SK-N-DZ (cell line): ENCODE results near the gene TMPRSS4. TPM values are rescaled to one million over a fixed set of nuclear protein-coding genes. Genes with fewer than 3 reads are reported as not detected.

Source experiments
- DNase-seq: peaks from one replicate; pipeline ENCODE4 v3.0.0-alpha.2; 2015; ENCODE audit warnings: low spot score
- polyA plus RNA-seq, 2 experiments: library from polyadenylated mRNA; depleted of rRNA; stranded (reverse); fragments of >200 nt; gene quantifications; 2 replicates each; pipeline ENCODE4 v1.2.3, GENCODE V29; 2014

The TMPRSS4 gene, protein sequence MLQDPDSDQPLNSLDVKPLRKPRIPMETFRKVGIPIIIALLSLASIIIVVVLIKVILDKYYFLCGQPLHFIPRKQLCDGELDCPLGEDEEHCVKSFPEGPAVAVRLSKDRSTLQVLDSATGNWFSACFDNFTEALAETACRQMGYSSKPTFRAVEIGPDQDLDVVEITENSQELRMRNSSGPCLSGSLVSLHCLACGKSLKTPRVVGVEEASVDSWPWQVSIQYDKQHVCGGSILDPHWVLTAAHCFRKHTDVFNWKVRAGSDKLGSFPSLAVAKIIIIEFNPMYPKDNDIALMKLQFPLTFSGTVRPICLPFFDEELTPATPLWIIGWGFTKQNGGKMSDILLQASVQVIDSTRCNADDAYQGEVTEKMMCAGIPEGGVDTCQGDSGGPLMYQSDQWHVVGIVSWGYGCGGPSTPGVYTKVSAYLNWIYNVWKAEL
- polyA plus RNA-seq (2014; cell fraction: cytosol; rRNA removed) = not detected in 2 replicates
- not detected in 2 replicates for polyA plus RNA-seq (2014; cell fraction: nucleus; rRNA removed)

DNA sequence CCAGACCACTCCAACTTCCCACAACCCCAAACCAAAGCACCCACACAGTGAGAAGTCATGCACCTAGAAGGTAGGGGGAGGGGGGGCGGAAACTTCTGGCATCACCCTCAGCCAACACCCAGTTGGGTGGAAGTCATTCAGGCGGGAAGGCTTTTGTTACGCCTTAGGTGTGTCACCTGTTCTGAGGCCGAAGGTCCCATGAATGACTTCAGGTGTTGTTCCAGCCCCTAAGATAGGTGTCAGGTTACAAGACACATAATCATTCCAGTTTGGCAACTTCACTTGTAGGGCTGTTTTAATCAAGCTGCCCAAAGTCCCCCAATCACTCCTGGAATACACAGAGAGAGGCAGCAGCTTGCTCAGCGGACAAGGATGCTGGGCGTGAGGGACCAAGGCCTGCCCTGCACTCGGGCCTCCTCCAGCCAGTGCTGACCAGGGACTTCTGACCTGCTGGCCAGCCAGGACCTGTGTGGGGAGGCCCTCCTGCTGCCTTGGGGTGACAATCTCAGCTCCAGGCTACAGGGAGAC lies at the start of gene TMPRSS4:
Gene TMPRSS4, plus strand, starts transcription at position 325 of the 528 bp plus-strand sequence. CDS start 225 bp downstream, outside the sequence.
- no peak for DNase-seq

DNA sequence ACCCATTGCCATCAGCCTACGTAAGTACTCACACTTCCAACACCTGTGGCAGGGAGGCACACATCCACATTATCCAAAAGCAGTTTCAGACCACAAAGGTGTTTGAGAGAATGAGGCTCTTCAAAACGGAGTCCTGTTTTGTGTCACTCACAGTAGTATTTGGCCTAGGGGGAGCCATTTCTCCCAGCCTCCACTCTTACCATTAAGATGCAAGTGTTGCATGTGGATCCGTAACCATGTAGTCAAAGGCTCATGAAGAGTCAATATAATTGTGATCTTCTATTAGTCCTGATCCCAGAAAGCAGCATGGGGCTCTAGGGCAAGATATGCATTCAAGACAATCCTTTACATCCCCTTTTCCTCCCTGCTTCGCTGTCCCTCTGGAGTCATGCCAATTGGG lies 49.2 kb upstream of the TMPRSS4 start:
- no peak for DNase-seq

DNA sequence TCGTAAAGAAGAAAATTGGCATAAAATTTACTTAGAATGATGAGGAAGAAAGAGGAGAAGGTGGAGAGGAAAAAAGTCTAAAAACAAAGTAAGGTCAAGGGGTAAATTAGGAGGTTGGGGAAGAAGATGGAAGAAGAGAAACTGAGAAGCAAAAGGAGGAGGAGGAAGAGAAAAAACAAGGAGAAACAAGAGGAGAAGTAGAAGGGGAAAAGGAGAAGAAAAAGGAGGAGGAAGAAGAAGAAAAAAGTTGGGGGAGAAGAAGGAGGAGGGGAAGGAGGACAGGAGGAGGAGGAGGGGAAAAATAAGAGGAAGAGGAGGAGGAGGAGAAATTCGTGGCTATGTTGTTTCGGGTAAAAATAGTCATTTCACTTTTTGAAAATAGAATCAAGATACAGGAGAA lies 48.3 kb upstream of the TMPRSS4 start:
- no peak for DNase-seq

DNA sequence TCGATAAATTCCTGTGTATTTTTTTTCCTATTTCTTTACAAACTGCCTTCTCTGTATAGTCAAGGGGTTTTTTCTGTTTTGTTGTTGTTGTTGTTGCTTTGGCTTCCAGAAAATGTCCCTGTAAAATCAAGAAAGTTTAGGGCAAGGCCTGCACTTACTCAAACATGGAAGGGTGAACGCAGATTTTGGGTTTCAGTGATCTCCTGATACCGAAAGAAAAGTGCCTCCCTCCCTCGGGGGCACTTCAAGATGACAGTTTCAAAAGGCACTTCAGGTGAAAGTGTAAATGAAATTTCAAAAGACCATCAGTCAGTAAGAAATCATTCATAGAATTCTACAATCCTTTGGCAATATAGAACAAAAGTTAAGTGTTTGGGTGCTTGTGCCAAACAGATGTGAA lies 43.4 kb upstream of the TMPRSS4 start:
- no peak for DNase-seq

DNA sequence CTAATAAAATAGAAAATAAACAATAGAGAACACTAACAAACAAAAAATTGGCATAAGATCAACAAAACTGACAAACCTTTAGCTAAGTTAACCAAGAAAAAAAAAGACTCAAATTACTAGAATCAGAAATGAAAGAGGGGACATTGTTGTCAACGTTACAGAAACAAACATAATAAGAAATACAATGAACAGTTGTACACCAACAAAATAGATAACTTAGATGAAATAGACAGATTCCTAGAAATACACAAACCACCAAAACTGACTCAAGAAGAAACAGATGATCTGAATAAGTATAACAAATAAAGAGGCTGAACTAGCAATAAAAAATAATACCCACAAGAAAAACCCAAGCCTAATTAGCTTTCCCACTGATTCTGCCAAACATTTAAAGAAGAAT lies 34.7 kb upstream of the TMPRSS4 start:
- no peak for DNase-seq

DNA sequence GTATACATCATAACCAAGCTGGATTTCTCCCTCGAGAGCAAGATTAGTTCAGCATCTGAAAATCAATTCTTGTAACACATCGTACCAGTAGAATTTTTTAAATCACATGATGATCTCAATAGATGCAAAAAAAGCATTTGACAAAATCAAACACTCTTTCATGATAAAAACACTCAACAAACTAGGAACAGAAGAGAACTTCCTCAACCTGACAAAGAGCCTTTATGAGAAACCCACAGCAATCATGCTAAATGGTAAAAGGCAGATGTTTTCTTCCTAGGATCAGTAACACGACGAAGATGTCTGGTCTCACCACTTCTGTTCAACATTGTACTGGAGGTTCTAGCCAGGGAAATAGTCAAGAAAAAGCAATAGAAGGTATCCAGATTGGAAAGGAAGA lies 34.1 kb upstream of the TMPRSS4 start:
- no peak for DNase-seq

DNA sequence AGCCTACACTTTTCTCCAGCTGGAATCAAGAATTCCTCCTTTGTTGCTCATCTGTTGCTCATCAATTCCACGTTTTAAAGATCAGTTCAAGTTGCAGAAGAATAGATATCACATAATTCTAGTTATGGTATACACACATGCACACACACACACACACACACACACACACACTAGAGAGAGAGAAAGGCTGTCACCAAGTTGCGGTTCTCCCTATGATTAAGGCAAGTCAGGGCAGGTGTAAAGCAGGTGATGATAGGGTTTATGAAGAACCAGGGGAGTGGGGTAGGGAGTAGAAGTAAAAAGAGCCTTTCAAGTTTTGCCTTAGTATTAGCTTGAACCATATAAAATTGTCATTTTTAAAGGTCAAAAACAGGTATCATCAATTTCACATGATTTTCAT lies 31.7 kb upstream of the TMPRSS4 start:
- DNase-seq = no peak

DNA sequence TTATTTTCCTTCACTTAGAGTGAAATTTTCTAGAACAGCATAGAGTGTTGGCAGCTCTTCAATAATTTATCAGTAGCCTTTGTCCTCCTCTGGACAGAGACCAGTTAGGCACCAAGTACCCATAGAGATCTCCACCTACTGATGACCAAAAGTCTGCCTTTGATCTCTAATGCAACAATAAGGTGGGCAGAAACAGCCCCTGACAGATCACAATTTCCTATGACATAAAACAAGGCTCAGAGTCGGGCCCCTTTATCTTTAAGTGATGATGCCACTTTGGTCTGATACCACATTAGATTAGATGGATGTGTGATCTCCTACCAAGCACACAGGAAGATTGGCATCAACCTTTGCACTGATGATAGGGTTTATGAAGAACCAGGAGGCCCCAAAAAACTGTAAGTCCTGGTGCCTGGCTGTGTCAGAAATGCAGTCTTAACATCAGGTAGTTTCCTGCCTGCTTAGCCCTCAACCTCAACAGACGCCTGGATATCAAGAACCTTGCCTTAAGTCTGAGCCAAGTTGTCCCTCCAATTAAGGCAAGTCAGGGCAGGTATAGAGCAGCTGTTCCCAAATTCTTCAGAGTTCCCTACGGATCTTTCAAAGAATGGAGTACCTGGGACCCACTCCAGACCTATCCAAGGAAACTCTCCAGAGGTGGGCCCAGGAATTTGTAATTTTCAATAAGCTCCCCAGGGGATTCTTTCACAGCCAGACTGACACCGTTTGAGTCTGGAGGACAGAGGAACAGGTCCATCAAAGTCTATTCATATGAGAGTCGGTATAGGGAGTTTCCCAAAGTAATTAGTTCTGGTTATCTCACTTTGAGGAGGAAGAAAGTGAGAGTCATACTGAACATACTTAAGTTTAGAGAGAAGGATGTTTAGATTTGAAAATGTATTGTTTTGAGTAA lies 30.6 kb upstream of the TMPRSS4 start:
- no peak for DNase-seq

DNA sequence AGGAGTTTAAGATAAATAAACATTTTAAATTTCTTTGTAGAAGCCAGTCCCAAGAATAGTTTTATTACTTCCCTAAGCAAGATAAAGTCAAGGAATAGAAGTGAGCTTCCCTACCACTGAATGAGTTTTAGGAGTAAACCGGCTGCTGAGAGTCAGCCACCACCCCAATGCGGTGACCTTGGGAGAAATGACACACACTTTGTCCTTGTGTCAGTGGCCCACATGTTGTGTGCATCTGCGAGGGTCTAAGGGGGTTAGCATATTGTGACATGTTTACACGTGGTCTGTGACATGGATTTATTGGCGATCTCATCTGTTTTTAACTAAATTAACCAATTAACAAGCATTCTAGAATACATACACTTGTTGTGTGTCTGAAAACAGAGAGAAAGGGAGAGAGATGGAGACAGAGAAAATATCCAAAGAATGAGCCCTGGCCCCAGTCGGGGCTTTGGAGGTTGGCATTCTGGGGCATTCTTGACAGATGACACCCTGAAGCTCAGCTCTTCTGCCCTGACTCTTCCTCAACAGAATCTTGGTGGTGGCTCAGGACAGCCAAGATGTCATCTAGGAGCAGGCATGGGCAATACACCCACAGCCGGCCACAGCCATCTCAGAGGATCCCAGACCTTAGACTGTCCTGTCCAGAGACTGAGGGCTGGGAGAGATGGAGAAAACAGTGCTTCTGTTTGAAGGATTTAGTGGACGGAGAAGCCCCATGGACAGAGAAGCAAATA lies 29.7 kb upstream of the TMPRSS4 start:
- DNase-seq = no peak

DNA sequence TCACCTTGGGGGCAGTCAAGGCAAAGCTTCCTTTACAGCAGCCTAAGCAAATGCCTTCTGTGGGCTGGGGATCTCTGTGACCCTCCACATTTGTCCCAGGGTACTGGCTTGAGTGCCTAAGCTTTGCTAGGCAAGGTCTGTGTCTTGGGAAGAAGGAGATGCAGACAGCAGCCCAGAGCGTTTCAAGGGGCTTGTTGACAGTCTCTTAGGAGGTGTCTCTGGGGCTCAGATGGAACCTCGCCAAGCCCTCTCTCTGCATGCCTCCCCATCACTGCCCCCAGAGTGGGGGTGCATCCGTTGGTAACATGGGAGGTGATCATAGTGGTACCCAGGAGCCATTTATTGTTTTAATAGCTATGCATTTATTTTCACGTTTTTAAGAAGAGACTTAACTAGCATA lies 29.1 kb upstream of the TMPRSS4 start:
- no peak for DNase-seq

DNA sequence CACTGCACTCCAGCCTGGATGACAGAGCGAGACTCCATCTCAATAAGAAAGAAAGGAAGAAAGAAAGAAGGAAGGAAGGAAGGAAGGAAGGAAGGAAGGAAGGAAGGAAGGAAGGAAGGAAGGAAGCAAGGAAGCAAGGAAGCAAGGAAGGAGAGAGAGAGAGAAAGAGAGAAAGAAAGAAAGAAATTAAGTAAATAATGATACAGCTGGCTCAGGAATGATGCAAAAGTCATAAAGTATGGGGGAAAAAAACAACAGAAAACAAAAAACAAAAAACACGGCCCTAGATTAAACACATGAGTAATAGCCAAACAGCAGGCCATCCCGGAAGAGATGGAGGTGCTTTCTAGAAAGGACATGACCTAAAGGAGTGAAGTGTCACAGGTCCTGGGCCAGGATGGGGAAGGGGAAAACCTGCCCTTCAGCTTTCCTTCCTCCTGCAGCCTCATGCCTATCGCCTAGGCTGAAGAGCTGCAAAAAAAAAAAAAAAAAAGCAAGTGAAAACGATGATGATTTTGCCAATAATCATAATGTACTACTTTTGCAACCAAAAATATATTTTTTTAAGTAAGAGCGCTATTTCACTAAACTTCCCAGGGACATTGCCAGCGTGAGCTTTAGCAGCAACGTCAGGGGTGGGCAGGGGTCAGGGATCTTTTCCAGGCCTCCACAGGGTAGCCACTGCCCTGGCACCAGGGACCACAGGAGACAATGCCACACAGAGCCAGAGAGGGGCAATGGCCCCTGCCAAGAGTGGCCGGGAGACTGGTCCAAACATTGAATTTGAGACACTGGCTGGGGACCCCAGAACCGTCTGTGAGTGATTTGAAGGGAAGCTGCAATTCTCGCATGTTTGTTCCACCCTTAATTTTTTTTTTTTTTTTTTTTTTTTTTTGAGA lies 28.2 kb upstream of the TMPRSS4 start:
- DNase-seq = no peak

DNA sequence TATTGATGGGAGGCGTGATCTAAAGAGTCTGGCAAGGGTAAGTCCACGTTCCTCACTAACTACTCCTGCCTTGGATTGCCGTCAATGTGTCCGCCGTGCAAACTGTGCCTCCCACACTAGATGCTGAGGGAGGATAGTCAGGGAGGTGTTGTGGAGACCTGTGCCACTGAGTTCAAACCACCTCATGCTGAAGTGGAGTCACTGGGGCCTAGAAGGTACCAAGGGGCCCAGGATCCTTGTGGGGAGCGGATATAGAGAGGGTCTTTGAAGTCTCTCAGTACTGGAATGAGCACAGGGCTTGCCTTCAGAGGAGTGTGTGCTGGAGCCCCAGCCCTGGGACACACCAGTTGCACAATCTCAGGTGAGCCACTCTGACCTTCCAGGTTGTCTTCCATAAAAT lies 27.1 kb upstream of the TMPRSS4 start:
- DNase-seq = no peak

DNA sequence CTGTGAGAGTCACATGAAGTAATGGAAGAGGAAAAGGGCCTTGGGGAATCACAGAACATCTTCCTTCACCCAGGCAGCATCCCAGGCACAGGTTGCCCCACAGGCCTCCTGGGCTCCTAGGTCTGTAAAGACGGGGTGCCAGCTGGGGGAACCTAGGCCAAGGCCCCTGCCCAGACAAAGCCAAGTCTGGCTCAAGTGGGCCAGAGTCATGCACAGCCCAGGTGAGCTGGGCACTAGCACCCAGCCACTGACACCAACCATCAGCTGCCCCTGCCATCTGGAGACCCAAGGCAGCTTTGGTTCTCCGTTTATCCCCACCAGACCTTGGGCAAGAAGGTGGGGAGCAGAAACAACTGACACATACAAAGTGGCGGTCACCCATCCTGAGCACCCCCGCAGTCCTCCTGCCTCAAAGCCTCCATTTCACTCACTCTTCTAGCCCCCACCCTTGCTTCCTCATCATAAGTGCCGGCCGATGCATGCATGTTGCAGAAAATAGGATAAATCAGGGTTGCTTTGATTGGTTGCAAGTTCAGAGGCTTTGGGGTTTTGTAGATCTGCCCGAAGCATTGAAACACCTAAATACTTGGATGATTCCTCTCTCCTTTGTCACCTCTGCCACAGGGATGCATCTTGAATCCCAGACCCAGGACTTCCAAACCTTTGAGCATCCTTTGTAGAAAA lies 26.5 kb upstream of the TMPRSS4 start:
- DNase-seq = no peak

DNA sequence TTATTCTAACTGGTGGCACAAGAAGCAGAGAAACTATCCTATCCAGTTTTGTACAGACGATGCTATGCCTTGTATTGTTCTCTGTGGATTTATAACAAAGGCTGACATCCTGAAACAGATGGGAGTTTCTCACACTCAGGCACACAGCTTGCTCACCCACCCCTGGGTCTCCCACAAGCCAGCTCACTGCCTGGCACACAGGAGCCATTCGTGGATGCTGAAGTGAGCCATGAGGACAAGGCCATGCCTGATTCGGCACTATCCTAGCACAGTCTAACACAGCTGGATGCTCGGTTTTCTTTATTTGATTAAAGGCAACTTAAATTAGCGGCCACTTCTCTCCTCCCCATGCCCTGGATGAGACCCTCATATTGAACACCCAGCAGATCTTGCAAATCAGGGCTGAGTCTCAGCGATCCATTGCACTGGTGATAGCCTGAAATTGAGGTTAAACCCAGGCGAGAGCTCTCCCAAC lies 25.7 kb upstream of the TMPRSS4 start:
- DNase-seq = no peak

DNA sequence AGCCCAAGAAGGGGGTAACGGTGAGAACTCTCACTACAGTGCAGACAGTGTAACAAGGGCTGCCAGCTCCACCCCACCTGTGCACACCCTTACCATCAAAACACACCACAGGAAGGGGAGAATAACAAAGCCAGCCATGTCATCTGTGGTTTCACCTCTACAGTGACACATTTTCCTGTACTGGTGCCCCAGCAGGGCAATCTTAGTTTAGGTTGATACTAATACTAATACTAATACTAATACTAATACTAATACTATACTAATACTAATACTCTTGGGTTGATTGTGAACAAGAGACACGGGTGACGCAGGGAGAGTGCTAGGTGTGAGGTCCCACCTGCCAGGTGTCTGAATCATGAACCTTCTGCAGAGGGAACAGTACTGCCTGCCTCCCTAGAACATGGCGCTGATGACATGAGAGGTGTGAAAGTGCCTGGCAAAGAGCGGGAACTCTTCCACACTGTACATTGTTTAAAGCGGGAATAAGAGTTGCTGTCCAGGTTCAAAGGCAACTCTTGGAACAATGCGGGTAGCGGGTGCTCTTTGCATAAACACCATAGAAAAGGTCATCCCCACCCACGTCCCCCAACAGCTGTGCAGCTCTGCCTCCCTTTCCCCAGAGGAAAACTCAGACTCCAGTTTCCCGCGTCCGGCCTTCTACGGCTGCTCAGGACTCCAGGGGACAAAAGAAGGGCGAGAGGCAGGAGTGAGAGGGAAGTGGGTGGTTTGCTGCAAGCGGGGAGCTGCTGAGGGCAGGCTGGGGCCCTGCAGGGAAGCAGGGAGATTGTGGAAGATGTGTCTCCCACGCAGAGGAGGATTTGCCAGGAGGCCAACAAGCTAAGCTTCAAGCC lies 25.0 kb upstream of the TMPRSS4 start:
- DNase-seq = no peak

DNA sequence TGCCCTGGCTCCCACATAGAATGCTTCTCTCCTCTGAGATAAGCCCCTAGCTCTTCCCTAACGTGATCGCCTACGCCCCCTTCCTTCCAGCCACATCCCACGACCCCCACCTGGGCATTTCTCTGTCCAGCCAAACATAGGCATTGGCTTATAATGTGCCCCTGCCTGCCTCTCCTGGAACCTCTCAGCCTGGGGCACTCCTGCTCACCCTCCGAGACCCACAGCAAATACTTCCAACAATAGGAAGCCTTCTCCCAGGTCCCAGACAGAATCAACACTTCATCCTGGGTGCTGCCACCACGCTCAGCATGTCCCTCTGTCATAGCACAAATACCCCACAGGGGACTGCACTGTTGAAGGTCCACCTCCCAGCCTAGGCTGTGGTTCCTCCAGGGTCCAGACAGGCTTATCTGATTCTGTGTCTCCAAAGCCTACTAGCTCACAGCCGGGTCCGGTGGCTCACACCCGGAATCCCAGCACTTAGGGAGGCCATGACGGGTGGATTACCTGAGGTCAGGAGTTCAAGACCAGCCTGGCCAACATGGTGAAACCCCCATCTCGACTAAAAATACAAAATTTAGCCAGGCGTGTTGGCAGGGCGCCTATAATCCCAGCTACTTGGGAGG lies 24.2 kb upstream of the TMPRSS4 start:
- no peak for DNase-seq

DNA sequence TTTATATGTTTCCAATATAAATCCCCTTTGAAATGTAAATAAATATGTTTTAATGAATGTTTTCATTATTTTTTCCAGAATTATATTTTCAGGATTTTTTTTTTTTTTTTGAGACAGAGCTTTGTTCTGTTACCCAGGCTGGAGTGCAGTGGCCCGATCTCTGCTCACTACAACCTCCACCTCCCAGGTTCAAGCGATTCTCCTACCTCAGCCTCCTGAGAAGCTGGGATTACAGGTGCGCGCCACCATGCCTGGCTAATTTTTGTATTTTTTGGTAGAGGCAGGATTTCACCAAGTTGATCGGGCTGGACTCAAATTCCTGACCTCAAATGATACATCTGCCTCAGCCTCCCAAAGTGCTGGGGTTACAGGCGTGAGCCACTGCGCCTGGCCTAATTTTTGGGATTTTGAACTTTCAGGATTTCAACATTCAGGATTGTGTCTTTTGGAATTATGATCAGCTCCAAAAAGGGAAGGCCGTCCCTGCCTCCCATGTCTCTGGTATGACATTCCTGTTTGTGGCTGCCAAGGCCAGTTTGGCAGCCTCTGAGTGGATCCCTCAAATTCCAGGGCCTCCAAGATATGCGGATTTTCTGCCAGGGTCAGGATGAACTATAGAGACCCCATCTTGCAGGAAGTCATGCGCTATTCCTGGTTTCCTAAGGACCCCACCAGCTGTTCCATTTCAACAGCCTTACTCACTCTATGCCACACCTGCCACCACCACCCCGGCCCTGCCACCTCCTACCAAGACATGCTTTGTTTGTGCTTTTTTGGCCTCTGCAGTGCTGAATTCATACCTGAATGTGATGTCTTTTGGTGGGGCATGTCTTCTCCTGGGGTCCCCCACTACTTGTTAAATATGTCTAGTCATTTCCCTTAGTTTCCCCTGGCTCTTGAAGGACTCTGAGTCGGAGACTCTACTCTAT lies 21.9 kb upstream of the TMPRSS4 start:
- DNase-seq = no peak
